K562 (cell line): ENCODE measurements around the gene DEFB114. TPM values are rescaled to one million over a fixed set of nuclear protein-coding genes. Genes with fewer than 3 reads are reported as not detected.

ENCODE experiments used
- ATAC-seq: fragments of 200-7000 bp; cut with Tn5 transposase; 3 replicates; pipeline ENCODE4 v1.9.1; 2020; ENCODE audit warnings: moderate library complexity
- BruUV-seq: library from RNA; stranded (reverse); fragments of 400-500 nt; replicated peaks from 2 replicates; lab custom pipeline; 2021; lab: Mats Ljungman, UMichigan
- CTCF ChIA-PET: fragments of 300-600 bp; formaldehyde crosslinking; extraction: SDS; loops from one replicate; lab custom pipeline; 2021; ENCODE audit warnings: low intra/inter-chr PET ratio; lab: Yijun Ruan, JAX
- POLR2A ChIA-PET: fragments of 300-600, 350-650 bp; sonication (Branson Sonifier 250); formaldehyde crosslinking; extraction: SDS; loops from one replicate; lab custom pipeline; 2021; ENCODE audit warnings: antibody characterized with exemption, inconsistent platforms; lab: Yijun Ruan, JAX
- DNase-seq, 4 experiments: peaks; one replicate each; pipeline versions ENCODE4 v3.0.0 to v3.0.0-alpha.2; 2011 to 2018; ENCODE audit warnings: low spot score in 3 of 4, mixed read lengths in 3 of 4; ENCODE audit errors: extremely low read depth in 1 of 4
- FAIRE-seq: peaks from 2 replicates; lab custom pipeline; 2011; peaks lifted over from hg19 to GRCh38; lab: Jason Lieb, UNC
- H2AFZ ChIP-seq: 2 replicates; pipeline ENCODE4 v1.6.0; 2011; ENCODE audit warnings: low read depth, low read length, control low read depth, inconsistent platforms
- H3K27ac ChIP-seq: fragments of 200-600 bp; 3 replicates; pipeline ENCODE4 v1.8.0; 2011; ENCODE audit warnings: low read depth, mild to moderate bottlenecking, control low read depth, inconsistent platforms, low read length, moderate library complexity, mixed read lengths; ENCODE audit errors: extremely low read depth
- H3K27me3 ChIP-seq, 2 experiments: fragments of 300-600 bp in 1 of 2; 2 replicates in 1 of 2; 3 replicates in 1 of 2; pipeline versions ENCODE4 v1.6.0 to v1.8.0; 2011; ENCODE audit warnings: inconsistent platforms in 2 of 2, low read length in 2 of 2, mild to moderate bottlenecking in 1 of 2, mixed read lengths in 1 of 2, moderate library complexity in 1 of 2; ENCODE audit not compliant: control insufficient read depth in 2 of 2, insufficient read depth in 2 of 2
- H3K36me3 ChIP-seq: fragments of 300-600 bp; 3 replicates; pipeline ENCODE4 v1.8.0; 2011; ENCODE audit warnings: mild to moderate bottlenecking, low read length, inconsistent platforms; ENCODE audit not compliant: control insufficient read depth, insufficient read depth
- H3K4me1 ChIP-seq, 2 experiments: fragments of 200-600 bp in 1 of 2; replicated peaks in 1 of 2; 2 replicates in 1 of 2; 3 replicates in 1 of 2; pipeline versions ENCODE4 v1.5.1 to v1.8.0; 2011; ENCODE audit warnings: inconsistent platforms in 2 of 2, low read length in 2 of 2, mild to moderate bottlenecking in 1 of 2, mixed read lengths in 1 of 2, moderate library complexity in 1 of 2; ENCODE audit not compliant: control insufficient read depth in 2 of 2, insufficient read depth in 2 of 2
- H3K4me2 ChIP-seq: 2 replicates; pipeline ENCODE4 v1.6.1; 2011; ENCODE audit warnings: low read length, control low read depth, inconsistent platforms, mixed read lengths; ENCODE audit not compliant: insufficient read depth
- H3K4me3 ChIP-seq: fragments of 200-600 bp; sonication (generic), shearing (Covaris generic); 2 replicates; pipeline ENCODE4 v1.5.1; 2016; ENCODE audit warnings: control low read depth, inconsistent platforms
- H3K79me2 ChIP-seq: fragments of 200-600 bp; 3 replicates; pipeline ENCODE4 v1.8.0; 2011; ENCODE audit warnings: low read length, inconsistent platforms; ENCODE audit not compliant: control insufficient read depth, insufficient read depth
- H3K9ac ChIP-seq, 2 experiments: 2 replicates each; pipeline versions ENCODE4 v1.6.0 to v1.6.1; 2011; ENCODE audit warnings: low read depth in 2 of 2, low read length in 2 of 2, control low read depth in 1 of 2, inconsistent platforms in 1 of 2, mild to moderate bottlenecking in 1 of 2, mixed read lengths in 1 of 2; ENCODE audit not compliant: insufficient read depth in 1 of 2
- H3K9me1 ChIP-seq: one replicate; pipeline ENCODE4 v1.6.0; 2011; ENCODE audit warnings: inconsistent platforms, mild to moderate bottlenecking, low read length, moderate library complexity; ENCODE audit not compliant: control insufficient read depth, insufficient read depth
- H3K9me3 ChIP-seq: replicated peaks from 2 replicates; pipeline ENCODE4 v1.5.1; 2011; ENCODE audit warnings: low read depth, low read length, inconsistent platforms; ENCODE audit not compliant: control insufficient read depth, insufficient read depth
- H4K20me1 ChIP-seq: replicated peaks from 2 replicates; pipeline ENCODE4 v1.6.1; 2011; ENCODE audit warnings: low read length, inconsistent platforms, mixed read lengths; ENCODE audit not compliant: control insufficient read depth, insufficient read depth
- BRF2 ChIP-seq: IDR thresholded peaks from 3 replicates; pipeline ENCODE4 v1.6.1; 2011; ENCODE audit warnings: borderline replicate concordance, mild to moderate bottlenecking; ENCODE audit not compliant: insufficient read length, insufficient read depth
- C11orf30 ChIP-seq: fragments of 450-650 bp; IDR thresholded peaks from 2 replicates; pipeline ENCODE4 v1.6.1; 2016; ENCODE audit warnings: low read depth, mild to moderate bottlenecking
- DACH1 ChIP-seq: fragments of 450-650 bp; IDR thresholded peaks from 2 replicates; pipeline ENCODE4 v1.6.1; 2018; ENCODE audit not compliant: partially characterized antibody
- ELF2 ChIP-seq: fragments of 250-450 bp; sonication (Bioruptor Pico); IDR thresholded peaks from 2 replicates; pipeline ENCODE4 v1.5.0; 2021; ENCODE audit warnings: mild to moderate bottlenecking
- FOXA1 ChIP-seq: fragments of 450-650 bp; IDR thresholded peaks from 2 replicates; pipeline ENCODE4 v1.6.1; 2016; ENCODE audit warnings: mild to moderate bottlenecking, borderline replicate concordance
- FOXM1 ChIP-seq, 2 experiments: fragments of 450-650 bp in 1 of 2; sonication (generic) in 1 of 2; formaldehyde crosslinking in 1 of 2; IDR thresholded peaks; 2 replicates each; pipeline versions ENCODE4 v1.6.1 to v1.9.0; 2017 to 2022; ENCODE audit warnings: low read depth in 2 of 2, mild to moderate bottlenecking in 2 of 2, missing genetic modification reagents in 1 of 2, moderate library complexity in 1 of 2
- HMBOX1 ChIP-seq: sonication (generic); IDR thresholded peaks from 2 replicates; pipeline ENCODE4 v1.6.1; 2016
- IRF2 ChIP-seq: sonication (generic); formaldehyde crosslinking; IDR thresholded peaks from 2 replicates; pipeline ENCODE4 v1.8.1; 2022; ENCODE audit warnings: mild to moderate bottlenecking, missing genetic modification reagents
- KLF1 ChIP-seq: fragments of 450-650 bp; IDR thresholded peaks from 2 replicates; pipeline ENCODE4 v1.6.1; 2016; ENCODE audit warnings: missing genetic modification characterization, missing compliant biosample characterization
- MTA3 ChIP-seq: fragments of 450-650 bp; formaldehyde crosslinking; IDR thresholded peaks from 2 replicates; pipeline ENCODE4 v1.6.1; 2017; ENCODE audit warnings: mild to moderate bottlenecking, borderline replicate concordance
- NEUROD1 ChIP-seq: fragments of 150-350 bp; IDR thresholded peaks from 2 replicates; pipeline ENCODE4 v1.6.1; 2014; ENCODE audit warnings: borderline replicate concordance, low read length, low read depth; ENCODE audit not compliant: partially characterized antibody
- POLR2B ChIP-seq: fragments of 450-650 bp; IDR thresholded peaks from 2 replicates; pipeline ENCODE4 v1.6.1; 2018; ENCODE audit warnings: low read depth; ENCODE audit not compliant: partially characterized antibody
- RAD51 ChIP-seq: fragments of 450-650 bp; IDR thresholded peaks from 2 replicates; pipeline ENCODE4 v1.7.1; 2016; ENCODE audit warnings: low read depth, mild to moderate bottlenecking, borderline replicate concordance
- RFX1 ChIP-seq: fragments of 450-650 bp; IDR thresholded peaks from 2 replicates; pipeline ENCODE4 v1.6.1; 2016; ENCODE audit warnings: mild to moderate bottlenecking, moderate library complexity
- TRIM28 ChIP-seq: fragments of 450-650 bp; IDR thresholded peaks from 2 replicates; pipeline ENCODE4 v1.6.1; 2017
- ZNF121 ChIP-seq: sonication (generic); formaldehyde crosslinking; conservative IDR thresholded peaks from 2 replicates; pipeline ENCODE4 v1.8.0; 2022; ENCODE audit warnings: missing genetic modification reagents
- ZNF398 ChIP-seq: fragments of 250-450 bp; sonication (Bioruptor Pico); IDR thresholded peaks from 2 replicates; pipeline ENCODE4 v1.8.0; 2021; ENCODE audit warnings: moderate library complexity, mild to moderate bottlenecking, inconsistent platforms
- ZNF696 ChIP-seq: fragments of 250-450 bp; sonication (Bioruptor Pico); conservative IDR thresholded peaks from 2 replicates; pipeline ENCODE4 v1.4.0; 2020; ENCODE audit warnings: mild to moderate bottlenecking, moderate library complexity
- ZNF75A ChIP-seq: fragments of 450-650 bp; formaldehyde crosslinking; IDR thresholded peaks from 2 replicates; pipeline ENCODE4 v1.4.0; 2020; ENCODE audit warnings: mild to moderate bottlenecking
- ZNF79 ChIP-seq: fragments of 250-450 bp; sonication (Bioruptor Pico); IDR thresholded peaks from 2 replicates; pipeline ENCODE4 v1.4.0; 2020; ENCODE audit warnings: low read depth, mild to moderate bottlenecking, moderate library complexity
- whole genome bisulfite sequencing: fragments of 100-300 bp; shearing (Covaris generic); methylation state at CpG from one replicate; pipeline ENCODE4 v1.1.6; 2016; ENCODE audit warnings: low coverage, mixed read lengths; ENCODE audit not compliant: insufficient coverage; ENCODE audit errors: missing lambda C conversion rate; 5-methylcytosine and 5-hydroxymethylcytosine counted together
- in situ Hi-C: fragments of 300-500 bp; cut with MboI; formaldehyde crosslinking; loops from 4 replicates; pipeline ENCODE4 v1.15.0; 2018; ENCODE audit warnings: inconsistent platforms, mixed read lengths
- intact Hi-C: fragments of 100-400 bp; cut with micrococcal nuclease; formaldehyde crosslinking; loops from 2 replicates; pipeline ENCODE4 v1.14.2; 2022
- polyA plus RNA-seq, 8 experiments: library from polyadenylated mRNA; depleted of rRNA in 4 of 8; stranded (reverse) in 5 of 8; unstranded in 3 of 8; fragments of >200 nt; fragmentation: Nextera tagmentation in 2 of 8; fragmentation: Illumina TruSeq in 1 of 8; extraction: Ambion mirVana in 2 of 8; extraction: Trizol in 1 of 8; gene quantifications; 2 replicates each; pipeline versions ENCODE4 v1.2.1 to v1.2.3, GENCODE V29; 2011 to 2014; ENCODE audit warnings: inconsistent platforms in 1 of 8, missing spikeins in 1 of 8
- total RNA-seq, 7 experiments: library from RNA; depleted of rRNA in 6 of 7; stranded (reverse); fragments of >200 nt in 6 of 7; fragmentation: Illumina TruSeq in 2 of 7; extraction: Trizol in 2 of 7; gene quantifications; 2 replicates each; pipeline versions ENCODE4 v1.2.1 to v1.2.3, GENCODE V29; 2011 to 2021; ENCODE audit warnings: low replicate concordance in 1 of 7

DEFB114 gene
- total and polyA plus RNA-seq, 9 of the 15 experiments (the other 6 are each of a cell fraction or from before 2014, with no cell fraction given), result not detected

DNA sequence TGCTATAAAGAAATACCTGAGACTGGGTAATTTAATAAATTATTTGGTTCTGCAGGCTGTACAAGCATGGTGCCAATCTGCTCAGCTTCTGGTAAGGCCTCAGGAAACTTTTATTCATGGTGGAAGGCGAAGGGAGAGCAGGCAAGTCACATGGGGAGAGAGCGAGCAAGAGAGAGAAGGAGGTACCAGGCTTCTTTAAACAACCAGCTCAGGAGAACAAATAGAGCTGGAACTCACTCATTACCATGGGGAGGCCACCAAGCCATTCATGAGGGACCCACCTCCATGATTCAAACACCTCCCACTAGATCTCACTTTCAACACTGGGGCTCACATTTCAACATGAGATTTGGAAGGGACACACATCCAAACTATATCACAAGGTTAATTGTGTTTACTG, 52.7 kb downstream of the DEFB114 start:
- Histone ChIP-seq H3K36me3 (no peaks in the 10 kb centered on the region), H3K79me2 (no peaks in the 10 kb centered on the region), H3K4me1 (no peaks in the 10 kb centered on the region), H2AFZ (peak overlapping the region; percentile 20; the same call in 1 of the 2 replicates), H3K4me3 (no peak overlapping the region)
- POLR2A ChIA-PET, result no interaction called here
- ATAC-seq, result peak; percentile 32; the same call in 2 of the 3 replicates
- no peak for TF ChIP-seq ELF2 (CRISPR knock-in tag)
- TF ChIP-seq ZNF79 (CRISPR knock-in tag), result no peak
- no peak for TF ChIP-seq FOXM1 (IDR thresholded peaks at IDR 0.05; ENCODE audit: low read depth)
- TF ChIP-seq FOXM1 (CRISPR knock-in tag; IDR thresholded peaks at IDR 0.05; ENCODE audit: low read depth), result no peak
- no peak for TF ChIP-seq HMBOX1
- TF ChIP-seq BRF2, result no peak
- no peak for TF ChIP-seq IRF2 (CRISPR knock-in tag)
- no peak for TF ChIP-seq MTA3
- TF ChIP-seq NEUROD1, result no peak
- TF ChIP-seq FOXA1, result no peak
- TF ChIP-seq KLF1 (tag), result no peak
- no peak for TF ChIP-seq C11orf30
- no peak for TF ChIP-seq TRIM28
- TF ChIP-seq ZNF398 (CRISPR knock-in tag), result no peak
- no peak for TF ChIP-seq ZNF75A (CRISPR knock-in tag)
- TF ChIP-seq ZNF696, result no peak
- no peak for TF ChIP-seq ZNF121 (CRISPR knock-in tag)
- no peak for TF ChIP-seq POLR2B
- TF ChIP-seq RAD51, result no peak
- TF ChIP-seq DACH1, result no peak
- TF ChIP-seq RFX1, result no peak
- TF ChIP-seq, all 486 proteins: peak for 0
- 31% methylated on average over 2 of the region's 2 CpGs for WGBS
- H3K9me1 ChIP-seq, result no peaks in the 10 kb centered on the region
- CTCF ChIA-PET, result no interaction called here
- intact Hi-C loops (no loop called here), in situ Hi-C loops (no loop called here)
- no TSS peak for BruUV-seq
- no peak for FAIRE-seq
- H3K9ac ChIP-seq, result no peak overlapping the region
- H3K9me3 ChIP-seq, result no peaks in the 10 kb centered on the region
- H3K27ac ChIP-seq, result no peak overlapping the region
- no peaks in the 10 kb centered on the region for H3K27me3 ChIP-seq
- no peak for DNase-seq
- H3K4me2 ChIP-seq, result no peak overlapping the region
- H4K20me1 ChIP-seq, result no peaks in the 10 kb centered on the region
